GM19043 (cell line): ENCODE results near the gene ANKRD13D.

Source experiments
- ATAC-seq: cut with Tn5 transposase; IDR thresholded peaks from one replicate; pipeline ENCODE4 v1.9.1; 2021; ENCODE audit warnings: low read depth; ENCODE audit not compliant: unreplicated experiment

The ANKRD13D gene

DNA sequence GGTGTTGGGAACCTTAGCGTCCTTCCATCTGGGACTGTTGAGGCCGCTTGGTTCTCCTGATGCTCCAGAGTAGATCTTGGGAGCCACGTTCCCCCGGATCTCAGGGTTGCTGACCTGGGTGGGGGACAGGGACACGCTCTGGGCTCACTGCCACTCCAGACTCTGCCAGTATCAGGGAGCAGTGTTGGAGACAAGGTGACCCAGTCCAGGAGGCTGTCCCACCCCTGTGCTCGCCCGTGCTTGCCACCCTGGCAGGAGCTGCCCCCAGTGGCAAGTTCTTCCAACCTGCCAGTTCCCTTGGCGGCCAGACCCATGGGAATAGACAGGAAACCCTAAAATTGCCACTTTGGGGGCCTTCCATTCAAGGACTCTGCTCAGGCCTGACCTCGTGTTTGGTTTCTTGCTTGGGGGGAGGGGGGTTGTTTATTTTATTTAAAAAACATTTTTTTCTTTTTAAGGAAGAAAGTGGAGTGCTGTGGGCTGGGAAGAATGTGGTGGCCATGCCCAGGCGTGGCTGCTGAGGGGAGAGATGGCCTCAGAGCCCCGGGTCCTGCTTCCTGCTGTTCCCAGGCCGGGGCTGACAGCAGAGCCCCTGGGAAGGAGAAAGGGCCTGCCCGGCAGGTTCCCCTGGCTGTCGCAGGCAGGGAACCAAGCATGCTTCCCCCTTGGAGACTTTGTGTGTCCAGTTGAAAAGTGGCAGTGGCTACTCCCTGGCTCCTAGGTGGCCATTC lies 15.7 kb upstream of the ANKRD13D start:
- ATAC-seq: no peak

DNA sequence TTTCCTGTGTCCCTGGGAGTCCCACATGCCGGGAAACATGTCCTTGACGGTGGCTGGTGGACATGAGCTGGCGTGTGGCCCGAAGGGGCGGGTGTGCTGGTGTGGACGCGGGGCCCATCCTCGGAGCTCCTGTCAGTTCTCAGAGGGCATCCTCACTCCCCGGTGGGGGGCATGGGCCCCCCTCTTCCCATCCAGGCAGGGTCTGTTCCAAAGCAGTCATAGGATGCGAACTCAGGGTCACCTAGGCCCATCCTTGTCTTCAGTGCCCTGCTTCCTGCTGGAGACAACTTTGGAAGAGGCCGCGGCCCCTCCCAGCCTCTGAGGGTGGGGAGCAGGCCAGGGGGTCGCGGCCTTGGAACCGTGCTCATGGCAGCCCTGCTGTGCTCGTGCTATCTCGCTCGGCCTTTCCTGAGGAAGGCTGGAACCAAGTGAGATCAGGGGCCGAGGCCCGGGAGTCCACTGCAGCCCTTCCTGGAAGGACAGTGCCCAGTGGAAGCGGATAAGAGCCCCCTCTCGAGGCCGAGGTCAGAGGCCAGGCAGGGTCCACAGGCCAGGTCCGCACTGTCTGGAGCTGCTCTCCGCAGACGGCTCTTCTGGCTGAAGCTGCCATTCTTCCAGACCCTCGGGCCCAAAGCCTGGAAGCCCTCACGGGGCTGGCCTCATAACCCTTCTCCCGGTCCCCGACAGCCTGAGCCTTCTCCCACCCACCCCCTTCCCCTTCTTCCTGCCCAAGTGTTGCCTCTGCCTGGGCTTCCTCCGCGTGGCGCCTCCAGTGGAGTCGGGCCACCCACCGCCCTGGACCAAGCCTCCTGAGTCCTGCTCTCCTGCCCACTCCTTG lies 14.1 kb upstream of the ANKRD13D start:
- ATAC-seq: no peak

DNA sequence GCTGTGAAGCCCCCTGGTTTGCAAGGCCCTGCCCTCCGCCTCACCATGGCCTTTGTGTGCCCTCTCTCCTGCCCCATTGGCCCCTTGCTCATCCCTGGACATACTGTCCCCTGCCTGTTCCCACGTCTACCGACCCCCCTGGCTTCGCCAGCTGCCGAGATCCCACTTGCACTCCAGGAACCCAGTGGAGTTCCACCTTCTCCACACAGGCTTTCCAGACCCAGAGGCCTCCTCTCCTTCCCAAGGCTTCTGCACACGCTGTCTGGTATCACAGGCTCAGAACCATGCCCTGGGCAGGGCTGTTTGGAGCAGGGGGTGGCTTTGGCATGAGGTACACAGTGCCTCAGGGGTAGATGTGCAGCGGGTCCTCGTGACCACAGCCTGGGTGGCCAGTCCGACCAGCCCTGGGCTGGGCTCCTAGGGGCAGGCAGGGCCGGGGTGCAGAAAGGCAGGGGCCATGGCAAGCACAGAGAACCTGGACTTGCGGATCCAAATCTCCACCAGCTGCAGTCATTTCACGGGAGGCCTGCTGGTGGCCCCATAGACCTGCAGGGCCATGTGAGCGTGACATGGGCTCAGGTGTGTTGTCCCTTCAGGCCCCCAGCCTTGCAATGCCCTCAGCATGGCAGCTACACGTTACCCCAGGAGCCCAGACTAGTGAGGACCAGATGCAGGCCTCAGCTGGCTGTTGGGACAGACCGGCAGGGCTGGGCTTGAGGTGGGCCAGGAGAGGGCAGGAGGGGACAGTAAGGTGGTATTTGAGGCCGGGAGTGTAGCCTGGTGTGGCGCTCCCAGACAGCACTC lies 13.3 kb upstream of the ANKRD13D start:
- ATAC-seq: no peak

DNA sequence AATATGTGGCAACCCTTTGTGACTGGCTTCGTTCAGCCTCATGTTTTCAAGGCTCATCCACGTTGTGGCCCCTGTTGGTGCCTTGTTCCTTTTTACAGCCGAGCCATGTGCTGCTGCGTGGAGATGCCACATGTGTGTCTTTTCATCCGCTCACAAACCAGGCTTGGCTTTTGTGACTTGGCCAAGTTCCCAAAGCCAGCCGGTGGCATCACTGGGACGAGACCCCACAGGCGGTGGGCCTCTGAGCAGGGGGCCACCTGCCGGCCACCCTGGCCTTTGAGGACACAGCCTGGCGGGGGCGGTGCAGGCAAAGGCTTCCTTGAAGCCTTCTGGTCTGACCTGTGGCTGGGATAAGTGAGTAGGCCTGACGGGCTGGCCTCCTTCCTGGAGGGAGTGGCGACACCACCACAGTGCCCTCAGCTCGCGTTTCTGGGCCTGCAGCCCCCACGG lies 12.3 kb upstream of the ANKRD13D start:
- ATAC-seq: no peak

DNA sequence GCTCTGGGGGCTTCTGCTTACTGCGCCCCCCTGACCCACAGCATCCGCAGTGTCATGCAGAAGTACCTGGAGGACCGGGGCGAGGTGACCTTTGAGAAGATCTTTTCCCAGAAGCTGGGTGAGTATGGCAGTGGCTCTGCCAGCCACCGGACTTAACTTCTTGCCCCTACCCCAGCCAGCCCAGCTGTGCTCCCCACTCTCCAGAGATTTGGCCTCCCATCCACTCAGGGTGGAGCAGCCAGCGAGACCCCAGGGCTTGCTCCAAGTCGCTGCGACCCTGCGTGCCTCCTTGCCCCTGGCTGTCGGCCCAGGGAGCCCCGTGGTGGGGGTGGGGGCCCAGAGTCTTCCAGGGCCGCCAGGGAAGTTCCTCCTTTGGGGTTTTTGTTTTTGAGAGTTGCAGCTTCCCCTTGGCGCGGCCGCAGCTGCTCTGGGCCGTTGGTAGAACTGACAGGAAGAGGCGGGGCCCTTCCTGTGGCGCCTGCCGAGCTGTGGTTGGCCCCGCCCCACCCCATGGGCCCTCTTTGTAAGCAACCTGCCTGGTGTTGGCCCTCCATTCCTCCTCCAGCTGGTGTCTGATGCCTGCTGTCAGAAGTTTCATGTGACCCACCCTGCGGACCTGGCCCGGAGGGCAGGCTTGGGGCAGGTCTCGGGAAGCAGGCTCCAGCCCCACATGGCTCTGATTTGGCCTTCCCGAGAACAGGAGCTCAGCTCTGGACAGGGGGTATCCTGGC lies 11.7 kb upstream of the ANKRD13D start:
- peak; percentile 77 for ATAC-seq

DNA sequence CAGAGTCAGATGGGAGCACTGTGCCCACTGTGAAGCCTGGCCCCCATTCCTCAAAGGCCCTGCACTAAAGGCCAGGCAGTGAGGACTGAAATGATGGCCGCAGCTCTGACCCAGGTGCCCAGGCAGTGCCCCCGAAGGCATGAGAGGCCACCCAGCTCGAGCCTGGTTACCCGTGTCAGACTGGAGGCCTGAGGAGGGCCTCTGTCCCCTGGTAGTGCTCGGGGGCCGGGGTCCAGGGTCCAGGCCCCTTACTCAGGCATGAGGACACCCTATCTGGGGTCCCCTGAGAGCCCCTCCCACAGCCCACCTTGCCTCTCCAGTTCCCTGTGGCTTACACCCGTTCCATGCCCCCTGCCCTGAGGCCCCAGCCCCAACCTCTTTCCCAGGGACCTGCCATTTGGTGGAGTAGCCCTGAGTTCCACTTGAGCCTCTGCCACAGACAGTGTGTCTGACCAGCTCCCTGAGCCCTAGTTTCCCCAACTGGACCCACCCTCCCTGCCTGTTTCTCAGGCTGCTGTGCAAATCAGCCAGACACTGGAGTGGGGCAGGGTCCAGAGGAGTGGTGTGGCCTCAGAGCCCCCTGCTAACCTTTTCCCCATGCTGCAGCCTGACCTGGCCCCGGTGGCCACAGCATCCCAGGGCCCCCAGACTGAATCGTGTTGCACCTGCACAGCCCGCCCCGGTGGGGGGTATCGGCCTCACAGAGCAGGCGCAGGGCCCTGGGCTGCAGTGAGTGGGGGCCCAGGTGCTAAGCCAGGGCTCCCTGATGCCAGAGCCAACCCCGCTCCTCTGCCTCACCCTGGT lies 10.8 kb upstream of the ANKRD13D start:
- ATAC-seq: no peak

DNA sequence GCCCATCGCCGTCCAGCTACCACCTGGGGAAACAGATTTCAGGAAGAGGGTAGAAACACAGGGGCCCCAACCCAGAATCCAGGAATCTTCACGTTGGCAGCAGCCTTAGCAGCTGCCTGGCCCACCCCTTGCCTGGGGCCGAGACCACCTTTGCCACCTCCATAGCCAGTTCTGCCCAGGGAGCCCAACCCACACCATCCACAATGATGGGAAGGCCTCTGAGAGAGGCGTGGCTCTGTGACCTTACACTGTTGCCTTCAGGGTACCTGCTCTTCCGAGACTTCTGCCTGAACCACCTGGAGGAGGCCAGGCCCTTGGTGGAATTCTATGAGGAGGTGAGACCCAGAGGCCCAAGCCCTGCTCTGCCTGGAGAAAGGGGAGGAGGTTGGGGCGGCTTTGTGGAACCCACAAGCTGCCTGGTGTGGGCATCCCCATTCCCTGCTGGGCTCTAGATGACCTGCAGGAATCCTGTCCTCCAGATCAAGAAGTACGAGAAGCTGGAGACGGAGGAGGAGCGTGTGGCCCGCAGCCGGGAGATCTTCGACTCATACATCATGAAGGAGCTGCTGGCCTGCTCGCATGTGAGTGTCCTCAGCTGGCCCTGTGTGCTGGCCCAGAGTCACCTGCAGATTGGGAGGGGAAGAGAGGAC lies 10.0 kb upstream of the ANKRD13D start:
- ATAC-seq: no peak

DNA sequence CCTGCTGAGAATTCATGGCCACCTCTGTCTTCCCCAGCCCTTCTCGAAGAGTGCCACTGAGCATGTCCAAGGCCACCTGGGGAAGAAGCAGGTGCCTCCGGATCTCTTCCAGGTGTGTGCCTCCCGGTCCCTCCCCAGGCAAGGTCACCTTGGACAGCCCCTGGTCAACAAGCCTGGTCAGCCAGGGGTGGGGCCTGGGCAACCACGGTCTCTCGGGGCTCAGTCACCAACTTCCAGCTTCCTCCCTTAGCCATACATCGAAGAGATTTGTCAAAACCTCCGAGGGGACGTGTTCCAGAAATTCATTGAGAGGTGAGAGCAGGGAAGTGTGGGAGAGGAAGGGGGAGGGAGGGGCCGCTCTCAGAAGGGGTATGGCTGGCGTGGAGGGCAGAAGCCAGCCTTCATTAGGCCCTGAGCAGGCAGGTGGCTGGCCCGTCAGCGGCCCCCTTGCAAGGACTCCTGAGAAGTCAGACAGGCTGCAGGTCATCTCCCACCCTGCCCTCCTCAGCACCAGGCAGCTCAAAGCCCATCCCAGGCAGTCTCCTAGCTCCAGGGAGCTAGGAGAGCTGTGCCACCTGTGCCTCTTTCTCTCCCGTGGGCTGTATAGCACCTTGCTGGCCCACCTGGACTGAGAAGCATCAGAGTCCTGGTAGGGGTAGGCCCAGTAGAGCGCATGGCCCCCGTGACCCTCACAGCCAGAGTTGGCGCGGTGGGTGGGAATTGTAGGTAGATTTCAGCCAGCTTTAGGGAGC lies 9.3 kb upstream of the ANKRD13D start:
- ATAC-seq: no peak

DNA sequence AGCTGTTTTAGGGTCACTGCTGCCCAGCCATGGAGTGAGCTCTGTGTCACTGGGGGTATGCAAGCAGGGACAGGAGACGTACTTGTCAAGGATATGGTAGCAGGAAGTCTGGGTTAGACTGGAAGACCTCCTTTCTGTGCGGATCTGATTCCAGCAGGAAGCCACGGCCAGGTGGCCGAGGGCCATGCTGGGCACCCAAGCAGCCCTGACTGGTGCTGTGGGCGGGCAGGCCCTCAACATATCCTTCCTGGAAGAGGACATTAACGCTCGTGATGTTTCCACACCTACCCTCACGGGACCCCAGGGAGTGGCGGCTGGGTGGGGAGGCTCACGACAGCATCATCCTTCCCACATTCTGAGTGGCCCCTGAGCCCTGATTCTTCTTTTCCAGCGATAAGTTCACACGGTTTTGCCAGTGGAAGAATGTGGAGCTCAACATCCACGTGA lies 8.7 kb upstream of the ANKRD13D start:
- ATAC-seq: no peak

DNA sequence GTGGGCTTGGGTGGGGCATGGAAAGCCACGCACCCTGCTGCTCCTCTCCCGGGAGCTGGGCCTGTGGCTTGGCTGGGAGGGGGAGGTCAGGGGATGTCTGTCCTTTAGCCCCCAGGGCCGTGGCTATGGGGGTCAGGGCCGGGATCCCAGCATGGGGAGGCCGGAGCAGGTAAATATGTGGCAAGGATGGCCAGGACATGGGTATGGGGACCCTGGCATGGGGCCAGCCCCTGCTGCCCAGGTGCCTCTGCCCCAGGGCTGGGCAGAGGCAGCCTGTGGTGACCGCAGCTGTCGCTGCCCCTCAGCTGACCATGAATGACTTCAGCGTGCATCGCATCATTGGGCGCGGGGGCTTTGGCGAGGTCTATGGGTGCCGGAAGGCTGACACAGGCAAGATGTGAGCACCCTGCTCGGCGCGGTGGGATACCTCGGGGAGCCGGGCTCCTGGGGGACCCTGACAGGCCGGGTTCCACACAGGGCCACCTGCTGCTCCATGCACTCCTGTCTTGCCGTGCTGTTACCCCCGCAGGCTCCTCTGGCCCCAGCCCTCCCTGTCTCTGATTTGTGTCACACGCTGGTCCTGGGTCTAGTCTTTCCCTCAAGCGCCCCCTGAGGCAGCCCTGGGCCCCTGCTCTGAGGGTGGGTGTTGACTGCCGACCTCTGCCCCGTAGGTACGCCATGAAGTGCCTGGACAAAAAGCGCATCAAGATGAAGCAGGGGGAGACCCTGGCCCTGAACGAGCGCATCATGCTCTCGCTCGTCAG lies 8.1 kb upstream of the ANKRD13D start:
- no peak for ATAC-seq

DNA sequence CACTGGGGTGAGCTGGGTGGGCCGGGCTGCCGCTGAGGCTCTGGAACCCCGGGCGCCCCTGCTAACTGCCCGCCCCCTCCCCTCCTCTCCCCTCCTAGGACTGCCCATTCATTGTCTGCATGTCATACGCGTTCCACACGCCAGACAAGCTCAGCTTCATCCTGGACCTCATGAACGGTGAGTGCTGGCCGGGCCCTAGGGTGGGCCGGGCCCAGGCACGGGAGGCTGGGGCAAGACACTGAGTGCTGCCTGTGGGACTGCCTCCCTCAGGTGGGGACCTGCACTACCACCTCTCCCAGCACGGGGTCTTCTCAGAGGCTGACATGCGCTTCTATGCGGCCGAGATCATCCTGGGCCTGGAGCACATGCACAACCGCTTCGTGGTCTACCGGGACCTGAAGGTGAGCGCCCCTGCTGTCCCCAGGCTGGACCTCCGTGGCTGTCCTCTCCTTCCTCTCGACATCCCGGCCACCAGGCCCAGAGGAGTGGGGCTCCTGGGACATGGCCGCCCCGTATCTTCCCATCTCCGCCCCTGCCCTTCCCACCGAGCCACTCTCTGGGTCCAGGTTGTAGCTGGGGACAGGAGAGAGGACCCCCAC lies 7.5 kb upstream of the ANKRD13D start:
- no peak for ATAC-seq

DNA sequence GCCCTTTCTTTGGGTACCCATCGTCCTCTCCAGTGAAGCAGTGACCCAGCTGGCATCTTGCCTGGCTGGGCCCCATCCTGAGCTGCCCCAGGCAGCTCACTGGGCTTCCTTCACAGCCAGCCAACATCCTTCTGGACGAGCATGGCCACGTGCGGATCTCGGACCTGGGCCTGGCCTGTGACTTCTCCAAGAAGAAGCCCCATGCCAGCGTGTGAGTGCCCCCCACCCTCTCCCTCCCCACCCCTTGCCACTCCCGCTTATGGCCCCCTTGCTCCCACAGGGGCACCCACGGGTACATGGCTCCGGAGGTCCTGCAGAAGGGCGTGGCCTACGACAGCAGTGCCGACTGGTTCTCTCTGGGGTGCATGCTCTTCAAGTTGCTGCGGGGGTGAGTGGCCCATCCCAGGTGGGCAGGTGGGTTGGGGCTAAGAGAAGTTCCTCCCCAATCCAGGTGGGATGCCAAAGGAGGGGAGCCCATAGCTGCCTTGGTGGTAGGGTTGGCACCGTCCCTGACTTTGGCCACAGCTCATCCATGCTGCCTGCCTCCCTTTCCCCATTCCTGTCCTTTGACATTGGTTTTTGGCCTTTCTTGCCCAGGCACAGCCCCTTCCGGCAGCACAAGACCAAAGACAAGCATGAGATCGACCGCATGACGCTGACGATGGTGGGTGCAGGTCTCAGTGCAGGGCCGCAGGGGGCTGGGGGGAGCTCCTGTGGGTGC lies 6.8 kb upstream of the ANKRD13D start:
- no peak for ATAC-seq

DNA sequence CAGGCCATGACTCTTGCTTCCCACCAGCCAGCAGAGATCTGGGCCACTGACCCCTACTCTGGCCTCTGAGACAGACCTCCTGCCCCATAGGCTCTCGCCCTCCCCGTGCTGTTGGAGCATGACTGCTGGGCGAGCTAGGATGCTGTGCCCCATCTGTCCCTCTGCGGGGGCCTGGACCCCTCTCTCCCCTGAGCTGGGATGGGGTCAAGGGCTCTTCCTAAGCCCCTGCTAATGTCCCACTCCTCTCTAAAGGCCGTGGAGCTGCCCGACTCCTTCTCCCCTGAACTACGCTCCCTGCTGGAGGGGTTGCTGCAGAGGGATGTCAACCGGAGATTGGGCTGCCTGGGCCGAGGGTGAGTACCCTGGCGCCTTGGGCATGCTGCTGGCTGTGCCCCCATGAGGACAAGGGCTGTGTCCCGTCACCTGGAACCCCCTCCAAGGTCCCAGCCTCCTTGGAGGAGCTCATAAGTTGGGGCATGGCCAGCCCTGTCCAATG lies 6.2 kb upstream of the ANKRD13D start:
- no peak for ATAC-seq

DNA sequence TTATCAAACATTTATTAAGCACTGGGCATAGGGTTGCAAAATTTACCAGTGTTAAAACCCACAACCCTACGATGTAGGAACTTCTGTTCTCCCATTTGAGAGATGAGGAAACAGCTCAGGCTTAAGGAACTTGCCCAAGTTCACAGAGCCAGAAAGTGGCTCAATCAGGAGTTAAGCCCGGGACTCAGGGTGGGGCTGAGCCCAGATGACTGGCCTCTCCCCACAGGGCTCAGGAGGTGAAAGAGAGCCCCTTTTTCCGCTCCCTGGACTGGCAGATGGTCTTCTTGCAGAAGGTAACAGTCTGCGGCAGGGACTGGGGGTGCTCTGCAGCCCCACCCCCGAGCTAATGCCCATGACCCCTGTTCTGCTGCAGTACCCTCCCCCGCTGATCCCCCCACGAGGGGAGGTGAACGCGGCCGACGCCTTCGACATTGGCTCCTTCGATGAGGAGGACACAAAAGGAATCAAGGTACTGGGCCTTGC lies 5.6 kb upstream of the ANKRD13D start:
- ATAC-seq: no peak

DNA sequence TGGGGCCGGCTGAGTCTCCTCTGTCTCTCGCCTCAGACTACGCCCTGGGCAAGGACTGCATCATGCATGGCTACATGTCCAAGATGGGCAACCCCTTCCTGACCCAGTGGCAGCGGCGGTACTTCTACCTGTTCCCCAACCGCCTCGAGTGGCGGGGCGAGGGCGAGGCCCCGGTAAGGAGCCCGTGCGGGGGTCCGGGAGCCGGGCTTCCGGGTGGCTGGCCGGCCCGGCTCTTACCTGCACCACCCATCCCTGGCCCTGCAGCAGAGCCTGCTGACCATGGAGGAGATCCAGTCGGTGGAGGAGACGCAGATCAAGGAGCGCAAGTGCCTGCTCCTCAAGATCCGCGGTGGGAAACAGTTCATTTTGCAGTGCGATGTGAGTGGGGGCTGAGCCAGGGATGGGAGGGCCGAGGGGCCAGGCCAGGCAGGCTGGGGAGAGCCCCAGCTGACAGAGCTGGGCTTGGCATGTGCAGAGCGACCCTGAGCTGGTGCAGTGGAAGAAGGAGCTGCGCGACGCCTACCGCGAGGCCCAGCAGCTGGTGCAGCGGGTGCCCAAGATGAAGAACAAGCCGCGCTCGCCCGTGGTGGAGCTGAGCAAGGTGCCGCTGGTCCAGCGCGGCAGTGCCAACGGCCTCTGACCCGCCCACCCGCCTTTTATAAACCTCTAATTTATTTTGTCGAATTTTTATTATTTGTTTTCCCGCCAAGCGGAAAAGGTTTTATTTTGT lies 4.1 kb upstream of the ANKRD13D start:
- ATAC-seq: no peak
